Gastrocnemius medialis (tissue), 4 donors: ENCODE measurements around the gene SYNM.

Source experiments
- CTCF ChIP-seq, 5 experiments: fragments of 450-650 bp in 3 of 5; fragments of 200-600 bp in 2 of 5; sonication (generic) in 2 of 5; IDR thresholded peaks in 4 of 5; conservative IDR thresholded peaks in 1 of 5; 1 replicate in 4 of 5; 2 replicates in 1 of 5; pipeline ENCODE4 v1.5.1; 2016 to 2019; ENCODE audit warnings: antibody characterized with exemption in 5 of 5, mild to moderate bottlenecking in 3 of 5, moderate library complexity in 3 of 5
- POLR2A ChIP-seq, 2 donors: fragments of 450-650 bp; IDR thresholded peaks; one replicate each; pipeline ENCODE4 v1.6.1; 2017; ENCODE audit warnings: antibody characterized with exemption in 2 of 2, mild to moderate bottlenecking in 2 of 2, moderate library complexity in 2 of 2

GRCh38 chr15:99180086-99180963 lies 75.4 kb downstream of the SYNM start:
- no peak for TF ChIP-seq CTCF (IDR thresholded peaks at IDR 0.05 in 4 of 5, conservative IDR thresholded peaks at IDR 0.05 in 1 of 5)
- no peak for TF ChIP-seq POLR2A (IDR thresholded peaks at IDR 0.05)
